ENCODE results near the gene NOS1. TPM values are rescaled to one million over a fixed set of nuclear protein-coding genes. Genes with fewer than 3 reads are reported as not detected.

NOS1 gene
- total RNA-seq, 1 experiment from 2014 or later, result not detected

- ChIA-PET POLR2A (no interaction called here), CTCF (interaction anchor here (0.7 kb wide), 1 partner anchor 10 kb away, joined by 3 read pairs; no protein-coding TSS in a partner anchor)
- Mint-ChIP-seq H3K4me3 (ENCODE audit: unreplicated experiment) (no peak overlapping the region), H3K36me3 (ENCODE audit: insufficient read depth, unreplicated experiment) (no peaks in the 10 kb centered on the region), H3K9me3 (ENCODE audit: unreplicated experiment) (peaks cover 15% of the 10 kb centered on the region), H3K27ac (ENCODE audit: low read depth, unreplicated experiment) (no peak overlapping the region), H3K4me1 (ENCODE audit: insufficient read depth, unreplicated experiment) (no peaks in the 10 kb centered on the region), H3K27me3 (ENCODE audit: insufficient read depth, unreplicated experiment) (no peaks in the 10 kb centered on the region)
- no peak for TF ChIP-seq CTCF (IDR thresholded peaks at IDR 0.05; ENCODE audit: unreplicated experiment)
- no peak for DNase-seq (ENCODE audit: unreplicated experiment)
- intact Hi-C loops (cut with micrococcal nuclease), result no loop called here
- no TSS peak for BruUV-seq (replicated peaks)
These were observed 48.7 kb downstream of the NOS1 start for GRCh38 chr12:117312770-117313169.

DNA sequence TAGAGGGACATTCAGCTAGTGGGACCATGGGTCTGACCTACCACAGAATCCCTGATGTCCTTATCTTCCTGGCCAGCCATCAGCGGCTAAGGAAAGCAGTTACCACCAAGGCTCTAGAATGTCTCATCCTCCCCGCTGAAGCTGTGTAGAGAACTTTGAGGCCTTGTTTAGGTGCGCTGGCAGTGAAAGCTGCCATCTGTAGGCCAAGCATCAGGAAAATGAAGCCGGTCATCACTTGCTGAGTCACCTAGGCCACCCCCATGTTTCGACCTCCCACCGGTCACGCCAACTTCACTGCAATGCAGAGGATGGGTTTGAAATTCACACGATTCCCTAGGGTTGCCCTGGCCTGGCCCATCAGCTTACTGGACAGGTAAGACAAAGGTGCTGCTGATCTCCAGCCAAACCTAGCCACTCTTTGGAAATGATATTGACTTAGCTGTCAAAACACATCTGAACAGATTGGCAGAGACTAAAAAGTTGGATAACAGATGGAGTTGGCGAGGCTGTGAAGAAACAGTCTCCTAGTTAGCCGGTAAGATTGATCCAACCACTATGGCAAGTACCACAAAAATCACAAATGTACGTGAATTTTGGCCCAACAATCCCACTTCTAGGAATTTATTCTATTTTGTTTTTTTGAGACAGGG, 52.0 kb downstream of the NOS1 start:
- Mint-ChIP-seq H3K36me3 (ENCODE audit: insufficient read depth, unreplicated experiment) (no peaks in the 10 kb centered on the region), H3K4me1 (ENCODE audit: insufficient read depth, unreplicated experiment) (no peaks in the 10 kb centered on the region), H3K27ac (ENCODE audit: low read depth, unreplicated experiment) (no peak overlapping the region), H3K27me3 (ENCODE audit: insufficient read depth, unreplicated experiment) (no peaks in the 10 kb centered on the region), H3K4me3 (ENCODE audit: unreplicated experiment) (no peak overlapping the region), H3K9me3 (ENCODE audit: unreplicated experiment) (peaks cover 7% of the 10 kb centered on the region)
- CTCF ChIA-PET, result interaction anchor here (0.6 kb wide), 1 partner anchor 586 kb away, joined by 3 read pairs; no protein-coding TSS in a partner anchor
- TF ChIP-seq CTCF (IDR thresholded peaks at IDR 0.05; ENCODE audit: unreplicated experiment), result no peak
- no TSS peak for BruUV-seq (replicated peaks)
- POLR2A ChIA-PET, result no interaction called here
- intact Hi-C loops (cut with micrococcal nuclease), result no loop called here
- DNase-seq (ENCODE audit: unreplicated experiment), result no peak

DNA sequence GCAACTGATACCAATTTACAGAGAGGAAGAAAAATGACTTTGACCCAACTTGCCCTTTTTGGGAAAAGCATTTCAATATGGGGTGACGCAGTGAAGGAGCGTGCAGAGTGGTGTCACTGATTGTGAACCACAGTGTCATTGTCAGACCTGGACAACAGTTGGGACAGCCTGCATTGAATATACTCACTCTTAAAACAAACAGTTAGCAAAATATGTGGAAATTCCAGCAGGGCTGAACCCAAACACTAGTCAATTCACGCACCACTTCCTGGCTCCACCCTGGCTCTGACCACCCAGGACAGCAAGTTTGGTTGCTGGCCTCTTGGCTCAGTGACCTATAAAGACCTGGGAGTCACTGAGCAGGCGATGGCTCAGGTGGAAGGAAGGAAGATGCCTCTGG, 61.3 kb downstream of the NOS1 start:
- BruUV-seq (replicated peaks), result no TSS peak
- Mint-ChIP-seq H3K36me3 (ENCODE audit: insufficient read depth, unreplicated experiment) (no peaks in the 10 kb centered on the region), H3K9me3 (ENCODE audit: unreplicated experiment) (peaks cover 10% of the 10 kb centered on the region), H3K27me3 (ENCODE audit: insufficient read depth, unreplicated experiment) (no peaks in the 10 kb centered on the region), H3K27ac (ENCODE audit: low read depth, unreplicated experiment) (no peak overlapping the region), H3K4me1 (ENCODE audit: insufficient read depth, unreplicated experiment) (no peaks in the 10 kb centered on the region), H3K4me3 (ENCODE audit: unreplicated experiment) (no peak overlapping the region)
- DNase-seq (ENCODE audit: unreplicated experiment), result no peak
- no peak for TF ChIP-seq CTCF (IDR thresholded peaks at IDR 0.05; ENCODE audit: unreplicated experiment)
- intact Hi-C loops (cut with micrococcal nuclease), result no loop called here
- ChIA-PET CTCF (no interaction called here), POLR2A (no interaction called here)

DNA sequence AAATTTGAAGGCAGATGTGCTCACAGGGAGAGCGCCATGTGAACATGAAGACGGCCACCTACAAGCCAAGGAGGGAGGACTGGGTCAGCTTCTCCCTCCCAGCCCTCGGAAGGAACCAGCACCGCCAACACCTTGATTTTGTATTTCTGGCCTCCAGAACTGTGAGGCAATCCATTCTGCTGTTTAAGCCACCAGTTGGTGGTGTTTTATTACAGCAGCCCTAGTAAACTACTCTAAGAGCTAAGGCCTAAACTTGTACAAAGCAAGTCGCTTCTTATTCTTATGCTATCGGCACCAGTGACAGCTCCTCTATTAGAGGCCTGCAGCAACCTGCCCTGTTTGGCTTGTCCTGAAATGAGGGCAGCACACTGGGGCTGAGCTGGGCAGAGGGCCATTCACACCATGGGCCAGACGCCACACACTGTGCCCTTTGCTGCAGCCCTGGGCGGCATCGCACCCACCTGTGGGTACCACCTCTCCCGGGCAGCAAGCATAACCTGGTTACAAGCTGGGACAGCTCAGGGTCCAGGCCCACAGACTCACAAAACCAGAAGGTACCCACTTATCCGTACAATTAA, 62.7 kb downstream of the NOS1 start:
- intact Hi-C loops (cut with micrococcal nuclease), result no loop called here
- Mint-ChIP-seq H3K36me3 (ENCODE audit: insufficient read depth, unreplicated experiment) (no peaks in the 10 kb centered on the region), H3K9me3 (ENCODE audit: unreplicated experiment) (peaks cover 10% of the 10 kb centered on the region), H3K27me3 (ENCODE audit: insufficient read depth, unreplicated experiment) (no peaks in the 10 kb centered on the region), H3K4me1 (ENCODE audit: insufficient read depth, unreplicated experiment) (no peaks in the 10 kb centered on the region), H3K4me3 (ENCODE audit: unreplicated experiment) (no peak overlapping the region), H3K27ac (ENCODE audit: low read depth, unreplicated experiment) (no peak overlapping the region)
- TF ChIP-seq CTCF (IDR thresholded peaks at IDR 0.05; ENCODE audit: unreplicated experiment), result no peak
- ChIA-PET POLR2A (no interaction called here), CTCF (no interaction called here)
- BruUV-seq (replicated peaks), result no TSS peak
- DNase-seq (ENCODE audit: unreplicated experiment), result no peak
